MV-4-11 (cell line): ENCODE results near the gene NCKAP5.

ENCODE experiments used
- DNase-seq: peaks from one replicate; lab custom pipeline; 2025; lab: John Stamatoyannopoulos, UW

The NCKAP5 gene

GRCh38 chr2:133574186-133574585, 5.9 kb upstream of the NCKAP5 start:
- DNase-seq = no peak

- no peak for DNase-seq
These were observed 5.4 kb upstream of the NCKAP5 start for GRCh38 chr2:133573491-133574162.

GRCh38 chr2:133571249-133571648, 3.0 kb upstream of the NCKAP5 start:
- DNase-seq = no peak

GRCh38 chr2:133570542-133570941, 2.3 kb upstream of the NCKAP5 start:
- no peak for DNase-seq

- DNase-seq = no peak
These were observed 1.1 kb upstream of the NCKAP5 start for GRCh38 chr2:133569286-133569830.

- no peak for DNase-seq
These were observed 335 bp upstream of the NCKAP5 start for GRCh38 chr2:133568598-133568997.

- DNase-seq = no peak
These were observed 5.7 kb downstream of the NCKAP5 start for GRCh38 chr2:133562558-133562957.

- no peak for DNase-seq
These were observed 7.0 kb downstream of the NCKAP5 start for GRCh38 chr2:133561045-133561852.

- DNase-seq = no peak
These were observed 10.6 kb downstream of the NCKAP5 start for GRCh38 chr2:133557614-133558013.

GRCh38 chr2:133553838-133554408, 14.3 kb downstream of the NCKAP5 start:
- no peak for DNase-seq

GRCh38 chr2:133553251-133553650, 15.0 kb downstream of the NCKAP5 start:
- DNase-seq = no peak

GRCh38 chr2:133552821-133553220, 15.4 kb downstream of the NCKAP5 start:
- no peak for DNase-seq

GRCh38 chr2:133541797-133542196, 26.5 kb downstream of the NCKAP5 start:
- no peak for DNase-seq

GRCh38 chr2:133541376-133541775, 26.9 kb downstream of the NCKAP5 start:
- no peak for DNase-seq

GRCh38 chr2:133532919-133533318, 35.3 kb downstream of the NCKAP5 start:
- no peak for DNase-seq

- no peak for DNase-seq
These were observed 36.9 kb downstream of the NCKAP5 start for GRCh38 chr2:133531382-133531781.

- no peak for DNase-seq
These were observed 37.6 kb downstream of the NCKAP5 start for GRCh38 chr2:133530645-133531044.

- no peak for DNase-seq
These were observed 41.5 kb downstream of the NCKAP5 start for GRCh38 chr2:133526530-133527300.

GRCh38 chr2:133525613-133526529, 42.4 kb downstream of the NCKAP5 start:
- no peak for DNase-seq

- DNase-seq = no peak
These were observed 43.2 kb downstream of the NCKAP5 start for GRCh38 chr2:133525090-133525489.

- DNase-seq = no peak
These were observed 44.9 kb downstream of the NCKAP5 start for GRCh38 chr2:133523406-133523805.
